ENCODE measurements around the gene FSCN2. TPM values are rescaled to one million over a fixed set of nuclear protein-coding genes. Genes with fewer than 3 reads are reported as not detected.

FSCN2 gene, protein sequence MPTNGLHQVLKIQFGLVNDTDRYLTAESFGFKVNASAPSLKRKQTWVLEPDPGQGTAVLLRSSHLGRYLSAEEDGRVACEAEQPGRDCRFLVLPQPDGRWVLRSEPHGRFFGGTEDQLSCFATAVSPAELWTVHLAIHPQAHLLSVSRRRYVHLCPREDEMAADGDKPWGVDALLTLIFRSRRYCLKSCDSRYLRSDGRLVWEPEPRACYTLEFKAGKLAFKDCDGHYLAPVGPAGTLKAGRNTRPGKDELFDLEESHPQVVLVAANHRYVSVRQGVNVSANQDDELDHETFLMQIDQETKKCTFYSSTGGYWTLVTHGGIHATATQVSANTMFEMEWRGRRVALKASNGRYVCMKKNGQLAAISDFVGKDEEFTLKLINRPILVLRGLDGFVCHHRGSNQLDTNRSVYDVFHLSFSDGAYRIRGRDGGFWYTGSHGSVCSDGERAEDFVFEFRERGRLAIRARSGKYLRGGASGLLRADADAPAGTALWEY
- 1.5 TPM for polyA plus RNA-seq
- long read RNA-seq, donor 1, result 0 reads
- long read RNA-seq, donor 2, result 0 reads
- long read RNA-seq, donor 3, result 0 reads
- long read RNA-seq, donor 4, result 0 reads
- long read RNA-seq, donor 5, result 0 reads
- long read RNA-seq, donor 6, result 0 reads
- long read RNA-seq, donor 7, result 0 reads
- long read RNA-seq, donor 8, result 0 reads
- long read RNA-seq, donor 9, partial matches to known transcripts, result 0 of 1 reads
- long read RNA-seq, donor 9, other reads (novel, unspliced or antisense), result 0 of 1 reads
- long read RNA-seq, donor 10, partial matches to known transcripts, result 0 of 1 reads
- long read RNA-seq, donor 10, other reads (novel, unspliced or antisense), result 0 of 1 reads
- long read RNA-seq, donor 11, result 0 reads

DNA sequence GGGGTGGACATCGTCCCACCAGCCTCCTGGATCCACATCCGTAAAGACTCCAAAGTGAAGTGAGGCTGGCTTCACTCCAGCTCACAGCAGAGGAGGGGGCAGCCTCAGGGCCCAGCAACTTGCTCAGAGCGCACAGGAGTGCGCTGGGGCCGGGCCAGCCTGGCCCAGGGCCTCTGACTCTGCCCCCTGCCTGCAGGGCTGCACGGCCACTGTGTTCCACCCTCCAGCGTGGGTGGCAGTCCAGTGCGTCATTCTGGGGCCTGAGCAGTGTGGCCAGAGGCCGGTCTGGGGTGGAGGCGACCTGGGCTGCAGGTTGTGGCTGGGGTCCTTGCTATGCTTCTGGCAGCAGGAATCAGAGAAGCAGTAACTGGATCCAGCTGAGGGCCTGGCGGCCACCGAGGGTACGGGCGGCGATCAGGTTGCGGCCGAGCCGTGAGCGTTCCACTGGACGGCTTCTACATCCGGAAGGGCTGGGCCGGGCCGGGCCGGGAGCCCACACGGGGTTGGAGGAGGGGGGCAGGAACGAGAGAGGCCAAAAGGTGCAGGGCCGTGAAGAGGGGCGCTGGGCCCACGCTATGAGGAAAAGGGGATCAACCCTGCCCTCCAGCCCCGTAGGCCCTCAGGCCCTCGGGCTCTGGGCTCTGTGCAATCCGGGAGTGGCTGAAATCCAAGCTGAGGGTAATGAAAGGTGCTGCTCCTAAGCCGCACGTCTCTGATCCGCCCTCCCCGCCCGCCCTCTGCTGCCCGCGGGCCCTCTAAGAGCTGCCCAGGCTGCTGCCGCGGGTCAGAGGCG lies at the start of gene FSCN2:
Gene FSCN2 (plus strand): TSS at position 787 of the 793 bp plus-strand sequence. CDS start 155 bp downstream, outside the sequence.
- H3K4me3 ChIP-seq (ENCODE audit: low read length), result no peak within 1 kb of the TSS
- H3K9me3 ChIP-seq (ENCODE audit: control insufficient read depth, low read depth, low read length), result peaks cover 5% of the 10 kb centered on the region
- peaks cover 34% of the 10 kb centered on the region for H3K27me3 ChIP-seq (ENCODE audit: control insufficient read depth, insufficient read depth, low read length)
- peaks cover 10% of the 10 kb centered on the region for H3K4me1 ChIP-seq (ENCODE audit: control insufficient read depth, insufficient read depth, low read length)
- WGBS (ENCODE audit: insufficient coverage, low lambda C conversion rate), result no CpG with 5 or more reads among the region's 42 CpGs
- no peak for DNase-seq
- no peaks in the 10 kb centered on the region for H3K36me3 ChIP-seq (ENCODE audit: control insufficient read depth, insufficient read depth, low read length)
- no peak within 1 kb of the TSS for H3K27ac ChIP-seq (ENCODE audit: low read length)

DNA sequence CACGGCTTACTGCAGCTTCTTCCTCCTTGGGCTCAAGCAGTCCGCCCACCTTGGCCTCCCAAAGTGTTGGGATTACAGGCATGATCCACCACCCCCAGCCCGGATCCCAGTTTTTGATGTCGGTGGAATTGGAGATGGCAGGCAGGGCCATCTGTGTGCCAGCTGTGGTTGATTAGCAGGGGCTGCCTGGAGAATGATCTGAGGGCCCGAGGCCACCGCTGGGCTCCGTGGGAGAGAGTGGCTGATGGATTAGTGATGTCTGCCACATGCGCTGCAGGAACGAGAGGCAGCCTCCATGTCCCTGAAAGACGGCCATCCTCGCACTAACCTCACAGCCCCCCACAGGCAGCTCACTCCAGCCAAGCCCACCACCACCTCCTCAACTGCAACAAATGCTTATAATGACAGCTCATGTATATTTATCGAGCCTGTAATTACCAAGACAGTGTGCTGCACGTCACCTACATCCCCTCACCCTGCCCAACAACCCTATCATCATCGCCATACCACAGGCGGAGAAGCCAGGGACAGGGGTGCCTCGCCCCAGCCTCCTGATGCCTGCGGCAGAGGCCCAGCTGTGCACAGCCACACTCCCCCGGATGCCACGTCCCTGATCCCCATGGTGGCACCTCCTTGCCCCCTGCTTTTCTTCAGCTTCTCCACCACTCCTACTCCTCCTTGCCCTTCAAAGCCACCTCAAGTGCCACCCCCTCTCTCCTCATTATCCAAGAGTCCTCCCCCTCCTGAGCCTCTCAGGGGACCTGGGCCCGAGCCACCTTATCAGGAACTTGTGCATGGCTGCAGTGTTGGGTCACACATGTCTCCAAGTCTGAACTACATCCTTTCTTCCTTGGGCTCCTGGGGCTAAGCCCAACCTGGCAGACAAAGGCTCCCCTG lies 48.8 kb upstream of the FSCN2 start:
- no peaks in the 10 kb centered on the region for H3K36me3 ChIP-seq (ENCODE audit: control insufficient read depth, insufficient read depth, low read length)
- no peak overlapping the region for H3K4me3 ChIP-seq (ENCODE audit: low read length)
- H3K9me3 ChIP-seq (ENCODE audit: control insufficient read depth, low read depth, low read length), result peaks cover 3% of the 10 kb centered on the region
- H3K4me1 ChIP-seq (ENCODE audit: control insufficient read depth, insufficient read depth, low read length), result peaks cover 34% of the 10 kb centered on the region
- DNase-seq, result no peak
- no CpG with 5 or more reads among the region's 20 CpGs for WGBS (ENCODE audit: insufficient coverage, low lambda C conversion rate)
- no peak overlapping the region for H3K27ac ChIP-seq (ENCODE audit: low read length)
- peaks cover 3% of the 10 kb centered on the region for H3K27me3 ChIP-seq (ENCODE audit: control insufficient read depth, insufficient read depth, low read length)

DNA sequence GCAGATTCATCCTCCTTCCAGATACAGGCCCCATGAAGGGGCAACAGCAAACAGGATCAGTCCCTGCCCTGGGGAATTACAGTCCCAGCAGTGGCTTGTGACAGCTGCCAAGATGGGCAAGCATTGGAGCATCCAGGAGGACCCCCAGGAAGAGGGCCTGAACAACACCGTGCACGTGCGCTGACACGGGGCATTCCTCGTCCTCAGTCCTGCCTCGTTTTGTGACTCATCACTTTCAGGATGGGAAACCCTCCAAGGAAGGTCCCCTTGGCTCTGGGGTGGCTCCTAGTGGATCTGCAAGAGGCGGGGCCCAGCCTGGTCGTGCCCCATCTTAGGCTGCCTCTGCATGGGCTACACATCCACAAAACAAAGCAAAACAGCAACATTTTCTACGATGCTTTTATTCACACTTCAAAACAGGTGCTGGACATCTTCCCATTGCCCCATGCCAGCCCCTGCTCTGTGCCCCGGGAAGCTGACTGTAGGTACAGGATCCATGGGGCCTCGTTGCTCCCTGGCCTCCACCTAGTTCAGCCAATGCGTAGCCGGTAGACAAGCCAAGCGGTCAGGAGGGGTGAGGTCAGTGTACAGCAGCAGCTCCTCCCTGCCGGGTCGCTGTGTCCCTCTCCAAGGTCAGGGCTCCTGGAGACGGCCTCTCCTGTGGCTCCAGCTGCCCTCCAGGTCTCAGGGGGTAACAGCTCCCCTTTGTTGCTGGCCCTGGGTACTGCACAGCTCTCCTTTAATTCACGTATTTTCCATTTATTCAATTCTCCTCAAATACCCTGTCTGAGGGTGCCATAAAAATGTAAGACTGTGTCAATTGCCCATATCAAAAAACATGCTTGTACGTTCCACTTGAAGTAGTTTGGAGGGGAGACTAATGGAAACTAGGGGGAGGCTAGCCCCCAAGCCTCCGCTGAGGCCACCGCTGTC lies 47.8 kb upstream of the FSCN2 start:
- Histone ChIP-seq H3K27me3 (ENCODE audit: control insufficient read depth, insufficient read depth, low read length) (peaks cover 3% of the 10 kb centered on the region), H3K27ac (ENCODE audit: low read length) (no peak overlapping the region), H3K36me3 (ENCODE audit: control insufficient read depth, insufficient read depth, low read length) (no peaks in the 10 kb centered on the region), H3K4me3 (ENCODE audit: low read length) (no peak overlapping the region), H3K4me1 (ENCODE audit: control insufficient read depth, insufficient read depth, low read length) (peaks cover 34% of the 10 kb centered on the region), H3K9me3 (ENCODE audit: control insufficient read depth, low read depth, low read length) (peaks cover 3% of the 10 kb centered on the region)
- 63% methylated on average over 1 of the region's 21 CpGs for WGBS (ENCODE audit: insufficient coverage, low lambda C conversion rate)
- peak in 1 of 2 donors; percentile 37 for DNase-seq

DNA sequence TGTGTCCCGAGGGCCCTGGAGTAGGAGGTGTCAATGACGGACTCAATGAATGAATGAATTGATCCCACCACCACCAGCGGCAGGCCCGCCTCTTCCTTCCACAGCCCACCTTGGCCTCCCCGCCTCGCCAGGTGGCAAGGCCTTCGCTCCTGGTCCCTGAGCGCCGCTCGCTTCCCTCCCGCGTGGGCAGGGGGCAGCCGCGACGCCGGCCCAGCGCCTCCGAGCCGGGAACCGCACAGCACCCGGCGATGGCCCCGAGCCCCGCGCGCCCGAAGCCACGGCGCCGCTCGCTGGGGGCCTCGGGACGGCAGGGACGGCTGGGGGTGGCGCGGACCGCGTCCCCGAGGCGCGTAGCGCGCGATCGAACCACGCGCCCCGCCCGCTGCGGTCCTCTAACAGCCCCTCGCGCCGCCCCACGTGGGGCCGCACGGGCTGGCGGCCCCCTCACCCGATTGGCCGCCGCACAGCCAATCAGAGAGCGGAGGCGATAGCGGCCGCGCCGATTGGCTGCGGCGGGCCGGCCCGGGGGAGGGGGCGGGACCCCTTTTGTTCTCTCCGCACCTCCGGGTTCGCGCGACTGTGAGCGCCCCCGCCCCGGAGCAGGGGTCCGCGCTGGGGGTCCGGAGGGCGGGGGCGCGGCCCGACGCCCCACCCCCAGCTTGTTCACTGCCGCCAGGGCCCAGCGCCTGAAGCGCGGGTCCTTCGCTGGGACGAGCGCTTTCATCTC lies 46.9 kb upstream of the FSCN2 start:
- DNase-seq, result peak; percentile 79 to 88
- Histone ChIP-seq H3K27ac (ENCODE audit: low read length) (no peak overlapping the region), H3K4me3 (ENCODE audit: low read length) (peak overlapping the region; percentile 39), H3K36me3 (ENCODE audit: control insufficient read depth, insufficient read depth, low read length) (no peaks in the 10 kb centered on the region), H3K27me3 (ENCODE audit: control insufficient read depth, insufficient read depth, low read length) (peaks cover 3% of the 10 kb centered on the region), H3K9me3 (ENCODE audit: control insufficient read depth, low read depth, low read length) (peaks cover 3% of the 10 kb centered on the region), H3K4me1 (ENCODE audit: control insufficient read depth, insufficient read depth, low read length) (peaks cover 34% of the 10 kb centered on the region)
- no CpG with 5 or more reads among the region's 94 CpGs for WGBS (ENCODE audit: insufficient coverage, low lambda C conversion rate)

DNA sequence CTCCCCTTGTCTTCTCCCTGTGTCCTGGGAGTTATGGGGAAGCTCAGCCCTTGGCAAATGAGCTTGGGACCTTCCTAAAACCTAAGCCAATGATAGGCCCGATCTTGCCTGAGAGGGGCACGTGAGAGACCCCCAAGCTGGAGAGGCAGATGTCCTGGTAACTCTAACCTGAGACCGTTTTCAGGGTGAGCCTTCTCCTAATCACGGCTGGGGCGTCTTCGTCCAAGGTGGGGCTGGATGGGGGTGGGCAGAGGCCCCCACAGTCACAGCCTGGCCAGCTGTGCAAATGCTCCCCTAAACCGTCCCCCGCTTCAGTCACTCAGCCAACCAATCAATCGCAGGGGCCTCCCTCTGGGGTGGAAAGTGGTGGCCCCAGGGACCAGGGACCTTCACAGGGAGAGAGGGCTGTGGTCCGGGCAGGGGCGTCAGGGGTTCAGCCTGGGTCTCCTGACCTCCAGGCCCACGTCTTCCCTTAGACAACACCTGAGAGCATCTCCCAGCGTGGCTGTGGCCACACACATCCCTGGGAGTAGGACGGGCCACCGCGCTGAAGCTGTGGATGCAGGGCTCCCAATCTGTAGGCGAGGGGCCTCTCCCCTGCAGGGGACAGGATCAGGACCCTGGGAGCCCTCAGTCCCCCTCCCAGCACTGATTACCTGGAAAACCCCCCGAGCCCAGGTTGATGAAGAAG lies 46.2 kb upstream of the FSCN2 start:
- H3K4me3 ChIP-seq (ENCODE audit: low read length), result peak overlapping the region; percentile 39

DNA sequence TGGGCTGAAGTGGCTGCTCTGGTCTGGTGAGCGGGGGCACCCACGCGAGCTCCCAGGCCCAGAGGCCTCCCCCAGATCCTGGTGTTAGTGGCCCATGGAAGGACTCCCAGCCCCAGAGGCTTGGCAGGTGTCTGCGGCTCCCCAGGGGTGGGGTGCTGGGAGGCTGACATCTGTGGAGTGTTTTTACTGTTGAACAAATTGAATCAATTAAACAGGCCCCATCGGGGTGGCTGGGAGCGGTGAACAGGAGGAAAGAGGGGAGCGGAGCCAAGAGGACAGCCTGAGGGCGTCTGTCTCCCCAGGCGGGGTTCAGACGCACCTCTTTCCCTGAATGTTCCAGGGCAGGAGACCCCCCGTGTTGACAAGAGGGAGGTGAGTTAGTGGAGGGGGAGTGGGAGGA lies 45.5 kb upstream of the FSCN2 start:
- WGBS (ENCODE audit: insufficient coverage, low lambda C conversion rate), result no CpG with 5 or more reads among the region's 11 CpGs
- no peak for DNase-seq
- H3K4me1 ChIP-seq (ENCODE audit: control insufficient read depth, insufficient read depth, low read length), result peaks cover 39% of the 10 kb centered on the region
- peaks cover 3% of the 10 kb centered on the region for H3K9me3 ChIP-seq (ENCODE audit: control insufficient read depth, low read depth, low read length)
- H3K27ac ChIP-seq (ENCODE audit: low read length), result no peak overlapping the region
- no peak overlapping the region for H3K4me3 ChIP-seq (ENCODE audit: low read length)
- no peaks in the 10 kb centered on the region for H3K36me3 ChIP-seq (ENCODE audit: control insufficient read depth, insufficient read depth, low read length)
- peaks cover 3% of the 10 kb centered on the region for H3K27me3 ChIP-seq (ENCODE audit: control insufficient read depth, insufficient read depth, low read length)

More for the DNA sequence above, 46.2 kb upstream of the FSCN2 start:
- H3K27ac ChIP-seq (ENCODE audit: low read length), result no peak overlapping the region
- H3K36me3 ChIP-seq (ENCODE audit: control insufficient read depth, insufficient read depth, low read length), result no peaks in the 10 kb centered on the region
- H3K4me1 ChIP-seq (ENCODE audit: control insufficient read depth, insufficient read depth, low read length), result peaks cover 34% of the 10 kb centered on the region
- no peak for DNase-seq
- WGBS (ENCODE audit: insufficient coverage, low lambda C conversion rate), result no CpG with 5 or more reads among the region's 18 CpGs
- H3K9me3 ChIP-seq (ENCODE audit: control insufficient read depth, low read depth, low read length), result peaks cover 3% of the 10 kb centered on the region
- H3K27me3 ChIP-seq (ENCODE audit: control insufficient read depth, insufficient read depth, low read length), result peaks cover 3% of the 10 kb centered on the region

DNA sequence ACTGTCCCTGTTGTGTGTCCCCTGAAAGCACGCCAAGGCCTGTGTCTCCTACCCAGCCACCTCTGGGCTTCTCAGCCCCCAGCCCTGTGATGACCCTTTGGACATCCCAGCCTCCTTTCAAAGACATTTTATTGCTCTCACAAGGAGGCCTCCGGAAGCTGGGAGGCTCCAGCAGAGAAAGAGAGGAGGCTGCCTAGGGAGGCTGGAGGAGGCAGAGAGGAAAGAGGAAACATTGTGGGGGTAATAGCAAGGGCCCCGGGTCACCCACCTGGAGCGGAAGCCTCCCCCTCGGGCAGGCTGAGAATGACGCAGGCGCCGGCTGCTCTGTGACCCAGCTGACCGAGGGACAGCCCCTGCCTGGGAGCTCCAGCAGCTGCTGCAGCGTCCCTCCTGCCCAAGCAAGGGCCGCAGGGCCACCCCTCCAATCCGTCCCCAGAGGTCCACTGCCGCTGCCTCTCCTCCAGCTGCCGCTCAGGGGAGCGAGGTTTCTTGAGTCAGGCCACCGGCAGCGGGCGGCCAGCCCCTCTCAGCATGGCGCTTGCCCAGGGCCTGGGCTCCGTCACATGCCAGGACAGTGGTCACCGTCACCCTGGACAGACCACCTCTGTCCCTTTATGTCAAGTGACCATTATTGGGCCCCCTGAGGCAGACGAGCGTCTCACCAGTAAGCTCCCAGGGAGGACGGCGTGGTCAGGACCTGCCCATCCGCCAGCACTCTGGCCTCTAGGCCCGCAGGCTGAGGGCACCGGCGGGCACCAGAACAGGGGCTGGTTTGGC lies 44.9 kb upstream of the FSCN2 start:
- peak; percentile 29 to 52 for DNase-seq
- Histone ChIP-seq H3K4me1 (ENCODE audit: control insufficient read depth, insufficient read depth, low read length) (peaks cover 39% of the 10 kb centered on the region), H3K9me3 (ENCODE audit: control insufficient read depth, low read depth, low read length) (peaks cover 3% of the 10 kb centered on the region), H3K36me3 (ENCODE audit: control insufficient read depth, insufficient read depth, low read length) (no peaks in the 10 kb centered on the region), H3K27ac (ENCODE audit: low read length) (no peak overlapping the region), H3K4me3 (ENCODE audit: low read length) (peak overlapping the region; percentile 46), H3K27me3 (ENCODE audit: control insufficient read depth, insufficient read depth, low read length) (peaks cover 3% of the 10 kb centered on the region)
- no CpG with 5 or more reads among the region's 29 CpGs for WGBS (ENCODE audit: insufficient coverage, low lambda C conversion rate)

DNA sequence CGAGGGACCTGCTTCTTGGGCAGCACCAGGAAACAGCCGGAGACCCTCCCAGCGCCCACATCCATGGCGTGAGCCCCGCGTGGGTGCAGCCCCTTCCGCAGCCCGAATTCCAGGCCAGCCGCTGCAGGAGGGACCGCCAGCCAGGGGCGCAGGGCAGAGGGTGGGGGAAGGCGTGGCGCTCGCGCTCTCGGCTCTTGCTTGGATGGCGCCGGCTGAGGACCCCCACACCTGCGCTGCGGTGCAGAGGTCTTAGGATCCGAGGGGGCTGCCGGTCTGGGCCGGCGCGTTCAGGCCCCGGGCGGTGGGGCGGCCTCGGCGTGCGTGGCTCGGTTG lies 44.3 kb upstream of the FSCN2 start:
- Histone ChIP-seq H3K4me1 (ENCODE audit: control insufficient read depth, insufficient read depth, low read length) (peaks cover 44% of the 10 kb centered on the region), H3K4me3 (ENCODE audit: low read length) (peak overlapping the region; percentile 46), H3K36me3 (ENCODE audit: control insufficient read depth, insufficient read depth, low read length) (no peaks in the 10 kb centered on the region), H3K27ac (ENCODE audit: low read length) (no peak overlapping the region), H3K9me3 (ENCODE audit: control insufficient read depth, low read depth, low read length) (peaks cover 7% of the 10 kb centered on the region), H3K27me3 (ENCODE audit: control insufficient read depth, insufficient read depth, low read length) (peaks cover 3% of the 10 kb centered on the region)
- no CpG with 5 or more reads among the region's 32 CpGs for WGBS (ENCODE audit: insufficient coverage, low lambda C conversion rate)
- no peak for DNase-seq

All from large intestine (tissue), 12 donors.